MM.1S (cell line): ENCODE results near the gene EXOC2.

Experiments used
- DNase-seq: peaks from one replicate; pipeline ENCODE4 v3.0.0-alpha.2; 2015
- H2AFZ ChIP-seq: fragments of 300-600 bp; sonication (generic); 2 replicates; pipeline ENCODE4 v1.6.0; 2016; ENCODE audit warnings: antibody characterized with exemption, low read length
- H3F3A ChIP-seq: fragments of 300-600 bp; sonication (generic); 2 replicates; pipeline ENCODE4 v1.6.1; 2016; ENCODE audit warnings: mild to moderate bottlenecking, antibody characterized with exemption, low read length, moderate library complexity, mixed read lengths; ENCODE audit not compliant: insufficient read depth
- H3K27ac ChIP-seq: fragments of 300-600 bp; sonication (generic); 2 replicates; pipeline ENCODE4 v1.5.1; 2016; ENCODE audit warnings: mild to moderate bottlenecking, low read length
- H3K27me3 ChIP-seq: fragments of 300-600 bp; sonication (generic); replicated peaks from 2 replicates; pipeline ENCODE4 v1.6.0; 2016; ENCODE audit warnings: low read length; ENCODE audit not compliant: insufficient read depth
- H3K36me3 ChIP-seq: fragments of 300-600 bp; sonication (generic); replicated peaks from 2 replicates; pipeline ENCODE4 v1.6.1; 2016; ENCODE audit warnings: mild to moderate bottlenecking, low read length, mixed read lengths; ENCODE audit not compliant: insufficient read depth
- H3K4me1 ChIP-seq: fragments of 300-600 bp; sonication (generic); 2 replicates; pipeline ENCODE4 v1.6.1; 2016; ENCODE audit warnings: low read length, mixed read lengths
- H3K4me2 ChIP-seq: fragments of 300-600 bp; sonication (generic); 2 replicates; pipeline ENCODE4 v1.6.0; 2016; ENCODE audit warnings: low read depth, low read length
- H3K4me3 ChIP-seq: fragments of 300-600 bp; sonication (generic); 2 replicates; pipeline ENCODE4 v1.5.1; 2016; ENCODE audit warnings: low read length, mixed read lengths
- H3K79me2 ChIP-seq: fragments of 300-600 bp; sonication (generic); 2 replicates; pipeline ENCODE4 v1.6.1; 2016; ENCODE audit warnings: mixed run types, low read length, mixed read lengths
- H3K9ac ChIP-seq: fragments of 300-600 bp; sonication (generic); 2 replicates; pipeline ENCODE4 v1.6.1; 2016; ENCODE audit warnings: low read length, mixed read lengths
- H3K9me2 ChIP-seq: fragments of 300-600 bp; sonication (generic); replicated peaks from 2 replicates; pipeline ENCODE4 v1.6.1; 2016; ENCODE audit warnings: mild to moderate bottlenecking, low read length, mixed read lengths; ENCODE audit not compliant: insufficient read depth
- H3K9me3 ChIP-seq: fragments of 300-600 bp; sonication (generic); replicated peaks from 2 replicates; pipeline ENCODE4 v1.6.1; 2016; ENCODE audit warnings: mild to moderate bottlenecking, low read length, mixed read lengths; ENCODE audit not compliant: insufficient read depth
- H4K20me1 ChIP-seq: fragments of 300-600 bp; sonication (generic); 2 replicates; pipeline ENCODE4 v1.6.1; 2016; ENCODE audit warnings: mild to moderate bottlenecking, low read length, moderate library complexity, mixed read lengths; ENCODE audit not compliant: insufficient read depth
- EZH2 ChIP-seq: fragments of 300-600 bp; sonication (generic); optimal IDR thresholded peaks from 2 replicates; pipeline ENCODE3; 2017; ENCODE audit warnings: low read depth, mild to moderate bottlenecking, antibody characterized with exemption, low read length, mixed read lengths
- EZH2phosphoT487 ChIP-seq: fragments of 300-600 bp; sonication (generic); IDR thresholded peaks from 2 replicates; pipeline ENCODE4 v1.6.1; 2018; ENCODE audit warnings: antibody characterized with exemption, low read length
- TF ChIP-seq, protein P1 (sequence below): fragments of 300-600 bp; sonication (generic); IDR thresholded peaks from 2 replicates; pipeline ENCODE4 v1.5.1; 2016; ENCODE audit warnings: antibody characterized with exemption, low read length, mixed read lengths

The EXOC2 gene

GRCh38 chr6:659716-660581, 33.0 kb downstream of the EXOC2 start:
- no peaks in the 10 kb centered on the region for H3K27me3 ChIP-seq
- no peaks in the 10 kb centered on the region for H4K20me1 ChIP-seq
- no peaks in the 10 kb centered on the region for H3K9me3 ChIP-seq
- H3K27ac ChIP-seq, result no peak overlapping the region
- peaks cover 46% of the 10 kb centered on the region for H3K79me2 ChIP-seq
- no peak overlapping the region for H3K4me2 ChIP-seq
- no peak for DNase-seq
- TF ChIP-seq, protein P1, sequence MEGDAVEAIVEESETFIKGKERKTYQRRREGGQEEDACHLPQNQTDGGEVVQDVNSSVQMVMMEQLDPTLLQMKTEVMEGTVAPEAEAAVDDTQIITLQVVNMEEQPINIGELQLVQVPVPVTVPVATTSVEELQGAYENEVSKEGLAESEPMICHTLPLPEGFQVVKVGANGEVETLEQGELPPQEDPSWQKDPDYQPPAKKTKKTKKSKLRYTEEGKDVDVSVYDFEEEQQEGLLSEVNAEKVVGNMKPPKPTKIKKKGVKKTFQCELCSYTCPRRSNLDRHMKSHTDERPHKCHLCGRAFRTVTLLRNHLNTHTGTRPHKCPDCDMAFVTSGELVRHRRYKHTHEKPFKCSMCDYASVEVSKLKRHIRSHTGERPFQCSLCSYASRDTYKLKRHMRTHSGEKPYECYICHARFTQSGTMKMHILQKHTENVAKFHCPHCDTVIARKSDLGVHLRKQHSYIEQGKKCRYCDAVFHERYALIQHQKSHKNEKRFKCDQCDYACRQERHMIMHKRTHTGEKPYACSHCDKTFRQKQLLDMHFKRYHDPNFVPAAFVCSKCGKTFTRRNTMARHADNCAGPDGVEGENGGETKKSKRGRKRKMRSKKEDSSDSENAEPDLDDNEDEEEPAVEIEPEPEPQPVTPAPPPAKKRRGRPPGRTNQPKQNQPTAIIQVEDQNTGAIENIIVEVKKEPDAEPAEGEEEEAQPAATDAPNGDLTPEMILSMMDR, result no peak
- TF ChIP-seq EZH2 (no peak), EZH2phosphoT487 (no peak)
- no peaks in the 10 kb centered on the region for H3K36me3 ChIP-seq
- H3K4me1 ChIP-seq, result no peaks in the 10 kb centered on the region
- H3F3A ChIP-seq, result no peaks in the 10 kb centered on the region
- H2AFZ ChIP-seq, result no peak overlapping the region
- no peaks in the 10 kb centered on the region for H3K9me2 ChIP-seq
- H3K4me3 ChIP-seq, result no peak overlapping the region
- no peak overlapping the region for H3K9ac ChIP-seq

GRCh38 chr6:658244-658643, 34.7 kb downstream of the EXOC2 start:
- Histone ChIP-seq H3K36me3 (no peaks in the 10 kb centered on the region), H3K4me2 (no peak overlapping the region), H3F3A (no peaks in the 10 kb centered on the region), H4K20me1 (no peaks in the 10 kb centered on the region), H3K4me3 (no peak overlapping the region), H3K27ac (no peak overlapping the region), H3K4me1 (no peaks in the 10 kb centered on the region), H3K9me3 (no peaks in the 10 kb centered on the region), H3K79me2 (peaks cover 42% of the 10 kb centered on the region), H3K27me3 (no peaks in the 10 kb centered on the region), H3K9ac (no peak overlapping the region), H3K9me2 (no peaks in the 10 kb centered on the region), H2AFZ (no peak overlapping the region)
- DNase-seq, result no peak
- no peak for TF ChIP-seq EZH2
- TF ChIP-seq, protein P1, result no peak
- TF ChIP-seq EZH2phosphoT487, result no peak

DNA sequence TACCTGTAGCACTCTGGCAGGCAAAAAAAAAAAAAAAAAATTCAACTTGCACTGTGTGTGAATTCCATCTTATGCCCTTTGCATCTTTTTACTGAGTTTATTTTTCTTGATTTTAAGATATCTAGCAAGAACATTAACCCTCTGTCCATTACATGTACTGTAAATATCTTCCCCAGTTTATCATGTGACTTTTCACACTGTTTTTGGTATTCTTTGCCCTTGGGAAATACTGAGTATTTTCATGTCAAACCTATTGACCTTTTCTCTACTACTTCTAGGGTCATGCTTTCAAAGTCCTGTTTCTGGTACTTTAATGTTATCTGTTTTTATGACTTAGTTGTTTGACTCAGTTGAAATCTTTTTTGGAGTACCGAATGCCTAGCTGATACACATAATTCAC, 35.2 kb downstream of the EXOC2 start:
- Histone ChIP-seq H3K4me2 (no peak overlapping the region), H3K9me2 (no peaks in the 10 kb centered on the region)

More for the DNA sequence above, 35.2 kb downstream of the EXOC2 start:
- TF ChIP-seq, protein P1, result no peak
- no peak for TF ChIP-seq EZH2
- TF ChIP-seq EZH2phosphoT487, result no peak
- no peak overlapping the region for H3K27ac ChIP-seq
- no peaks in the 10 kb centered on the region for H3K27me3 ChIP-seq
- H3F3A ChIP-seq, result no peaks in the 10 kb centered on the region
- H3K4me1 ChIP-seq, result no peaks in the 10 kb centered on the region
- H3K4me3 ChIP-seq, result no peak overlapping the region
- no peaks in the 10 kb centered on the region for H3K36me3 ChIP-seq
- H3K9me3 ChIP-seq, result no peaks in the 10 kb centered on the region
- H3K79me2 ChIP-seq, result peaks cover 38% of the 10 kb centered on the region
- no peak for DNase-seq
- no peak overlapping the region for H2AFZ ChIP-seq
- H4K20me1 ChIP-seq, result no peaks in the 10 kb centered on the region
- H3K9ac ChIP-seq, result no peak overlapping the region
